NCI-H2196 treated with DMSO at 0.1 percent for 48 hours (cell line): ENCODE measurements around the gene DPP7.

Experiments
- DNase-seq: peaks from one replicate; lab custom pipeline; 2025; ENCODE audit not compliant: unreplicated experiment; lab: John Stamatoyannopoulos, UW

DPP7 gene

GRCh38 chr9:137112564-137113384, 1.8 kb downstream of the DPP7 start:
- no peak for DNase-seq

GRCh38 chr9:137111788-137112563, 2.6 kb downstream of the DPP7 start:
- no peak for DNase-seq

GRCh38 chr9:137110911-137111787, 3.4 kb downstream of the DPP7 start:
- no peak for DNase-seq

- DNase-seq, result no peak
Observed at GRCh38 chr9:137110147-137110910, 4.2 kb downstream of the DPP7 start.

GRCh38 chr9:137109250-137110146, 5.0 kb downstream of the DPP7 start:
- DNase-seq, result no peak

GRCh38 chr9:137108608-137109249, 5.8 kb downstream of the DPP7 start:
- no peak for DNase-seq

GRCh38 chr9:137107982-137108381, 6.6 kb downstream of the DPP7 start:
- DNase-seq, result no peak

- no peak for DNase-seq
Observed at GRCh38 chr9:137107312-137107921, 7.1 kb downstream of the DPP7 start.

GRCh38 chr9:137106662-137107250, 7.8 kb downstream of the DPP7 start:
- DNase-seq, result no peak

- DNase-seq, result no peak
Observed at GRCh38 chr9:137105814-137106661, 8.5 kb downstream of the DPP7 start.

GRCh38 chr9:137103206-137103999, 11.1 kb downstream of the DPP7 start:
- no peak for DNase-seq

- DNase-seq, result no peak
Observed at GRCh38 chr9:137099231-137099630, 15.3 kb downstream of the DPP7 start.

- DNase-seq, result no peak
Observed at GRCh38 chr9:137097761-137098462, 16.6 kb downstream of the DPP7 start.

- DNase-seq, result no peak
Observed at GRCh38 chr9:137096785-137097546, 17.6 kb downstream of the DPP7 start.
